HG03064 (cell line): ENCODE results near the gene CRLF1.

Source experiments
- ATAC-seq: cut with Tn5 transposase; IDR thresholded peaks from one replicate; pipeline ENCODE4 v1.9.1; 2021; ENCODE audit warnings: low read depth; ENCODE audit not compliant: unreplicated experiment

The CRLF1 gene

GRCh38 chr19:18606281-18607225 is at the start of gene CRLF1:
CRLF1 (minus strand) TSS chr19:18606799; CDS start chr19:18606656, 143 bp downstream.
- no peak for ATAC-seq

GRCh38 chr19:18655173-18655844 is 48.7 kb upstream of the CRLF1 start:
- no peak for ATAC-seq

- no peak for ATAC-seq
Observed at GRCh38 chr19:18654469-18654868, 47.9 kb upstream of the CRLF1 start.

GRCh38 chr19:18653853-18654252 is 47.3 kb upstream of the CRLF1 start:
- ATAC-seq = no peak

- ATAC-seq = no peak
Observed at GRCh38 chr19:18651733-18652132, 45.1 kb upstream of the CRLF1 start.

GRCh38 chr19:18651300-18651699 is 44.7 kb upstream of the CRLF1 start:
- no peak for ATAC-seq

- no peak for ATAC-seq
Observed at GRCh38 chr19:18650468-18651041, 44.0 kb upstream of the CRLF1 start.

GRCh38 chr19:18650021-18650390 is 43.4 kb upstream of the CRLF1 start:
- no peak for ATAC-seq

GRCh38 chr19:18649371-18650020 is 42.9 kb upstream of the CRLF1 start:
- no peak for ATAC-seq

GRCh38 chr19:18648973-18649315 is 42.3 kb upstream of the CRLF1 start:
- ATAC-seq = no peak

- no peak for ATAC-seq
Observed at GRCh38 chr19:18647807-18648206, 41.2 kb upstream of the CRLF1 start.

GRCh38 chr19:18647371-18647767 is 40.8 kb upstream of the CRLF1 start:
- no peak for ATAC-seq

GRCh38 chr19:18646535-18647370 is 40.2 kb upstream of the CRLF1 start:
- no peak for ATAC-seq

GRCh38 chr19:18645035-18645511 is 38.5 kb upstream of the CRLF1 start:
- no peak for ATAC-seq

GRCh38 chr19:18644196-18645034 is 37.8 kb upstream of the CRLF1 start:
- no peak for ATAC-seq

GRCh38 chr19:18639706-18640243 is 33.2 kb upstream of the CRLF1 start:
- no peak for ATAC-seq

- ATAC-seq = no peak
Observed at GRCh38 chr19:18637673-18638630, 31.4 kb upstream of the CRLF1 start.
